ENCODE measurements around the gene AGTRAP. TPM values are rescaled to one million over a fixed set of nuclear protein-coding genes. Genes with fewer than 3 reads are reported as not detected.

Gene AGTRAP
- total RNA-seq, 2 donors from 2014 or later = 12.6 to 13.4 TPM

- no peak for ATAC-seq (replicated peaks in 1 of 2)
- Mint-ChIP-seq H3K27me3 (ENCODE audit: low read depth) (no peaks in the 10 kb centered on the region), H3K4me3 (no peak overlapping the region), H3K36me3 (ENCODE audit: insufficient read depth in 2 of 2) (peaks cover 3 to 8% of the 10 kb centered on the region in 2 donors), H3K4me1 (ENCODE audit: low read depth) (peaks cover 26% of the 10 kb centered on the region), H3K27ac (no peak overlapping the region), H3K9me3 (no peaks in the 10 kb centered on the region)
- no peak for DNase-seq
These were observed 63.2 kb downstream of the AGTRAP start for GRCh38 chr1:11799099-11799498.

GRCh38 chr1:11799896-11800295 lies 64.0 kb downstream of the AGTRAP start:
- Mint-ChIP-seq H3K4me3 (no peak overlapping the region), H3K4me1 (ENCODE audit: low read depth) (peaks cover 34% of the 10 kb centered on the region), H3K9me3 (no peaks in the 10 kb centered on the region), H3K27me3 (ENCODE audit: low read depth) (no peaks in the 10 kb centered on the region), H3K36me3 (ENCODE audit: insufficient read depth in 2 of 2) (peaks cover 3 to 8% of the 10 kb centered on the region in 2 donors), H3K27ac (no peak overlapping the region)
- ATAC-seq (replicated peaks in 1 of 2) = no peak
- DNase-seq = no peak

GRCh38 chr1:11800391-11800755 lies 64.4 kb downstream of the AGTRAP start:
- Mint-ChIP-seq H3K27me3 (ENCODE audit: low read depth) (no peaks in the 10 kb centered on the region), H3K27ac (no peak overlapping the region), H3K9me3 (no peaks in the 10 kb centered on the region)

More at GRCh38 chr1:11800391-11800755, 64.4 kb downstream of the AGTRAP start:
- Mint-ChIP-seq H3K4me3 (no peak overlapping the region), H3K4me1 (ENCODE audit: low read depth) (peaks cover 38% of the 10 kb centered on the region), H3K36me3 (ENCODE audit: insufficient read depth in 2 of 2) (peaks cover 3 to 6% of the 10 kb centered on the region in 2 donors)
- DNase-seq = no peak
- ATAC-seq (replicated peaks in 1 of 2) = no peak

Other genes starting within 250 kb of the AGTRAP start
- gene FBXO2, start 81.7 kb upstream of the AGTRAP start, total RNA-seq = 1 to 10 TPM; 1.9 to 3.9 TPM
- 10 to 100 TPM; 24.8 to 30.3 TPM for gene FBXO44, start 81.3 kb upstream of the AGTRAP start, total RNA-seq
- gene FBXO6, start 71.9 kb upstream of the AGTRAP start, total RNA-seq = 10 to 100 TPM; 10.9 to 11.3 TPM
- gene MAD2L2, start 55.0 kb upstream of the AGTRAP start, total RNA-seq = 10 to 100 TPM; 76.5 to 78.7 TPM
- under 1 TPM; 0.12 to 0.30 TPM for gene DRAXIN, start 44.4 kb upstream of the AGTRAP start, total RNA-seq
- gene C1orf167, start 26.1 kb downstream of the AGTRAP start, total RNA-seq = under 1 TPM in 1 of 2 donors, not detected in 1; 0.41 TPM
- 10 to 100 TPM; 16.0 to 18.7 TPM for gene MTHFR, start 69.8 kb downstream of the AGTRAP start, total RNA-seq
- 1 to 10 TPM; 8.2 to 9.3 TPM for gene CLCN6, start 70.1 kb downstream of the AGTRAP start, total RNA-seq
- not detected for gene NPPA, start 111.6 kb downstream of the AGTRAP start, total RNA-seq
- gene NPPB, start 122.8 kb downstream of the AGTRAP start, total RNA-seq = not detected
- gene KIAA2013, start 190.3 kb downstream of the AGTRAP start, total RNA-seq = 10 to 100 TPM; 25.3 to 26.9 TPM
- gene PLOD1, start 198.6 kb downstream of the AGTRAP start, total RNA-seq = 10 to 100 TPM; 13.5 to 13.6 TPM
- 10 to 100 TPM; 54.8 to 66.1 TPM for gene MFN2, start 244.3 kb downstream of the AGTRAP start, total RNA-seq